Loucy (cell line): ENCODE measurements around the gene KCNA5.
A peak's percentile ranks its signal among the peaks of the same experiment; 100 is the strongest.

Experiments used
- EZH2phosphoT487 ChIP-seq: fragments of 200-600 bp; IDR thresholded peaks from 2 replicates; pipeline ENCODE4 v1.6.1; 2018; ENCODE audit warnings: antibody characterized with exemption, mild to moderate bottlenecking, moderate library complexity, borderline replicate concordance
- TF ChIP-seq, protein P1 (sequence below): fragments of 200-600 bp; sonication (generic); conservative IDR thresholded peaks from 2 replicates; pipeline ENCODE4 v1.5.1; 2014; ENCODE audit warnings: mild to moderate bottlenecking, antibody characterized with exemption, low read length

DNA sequence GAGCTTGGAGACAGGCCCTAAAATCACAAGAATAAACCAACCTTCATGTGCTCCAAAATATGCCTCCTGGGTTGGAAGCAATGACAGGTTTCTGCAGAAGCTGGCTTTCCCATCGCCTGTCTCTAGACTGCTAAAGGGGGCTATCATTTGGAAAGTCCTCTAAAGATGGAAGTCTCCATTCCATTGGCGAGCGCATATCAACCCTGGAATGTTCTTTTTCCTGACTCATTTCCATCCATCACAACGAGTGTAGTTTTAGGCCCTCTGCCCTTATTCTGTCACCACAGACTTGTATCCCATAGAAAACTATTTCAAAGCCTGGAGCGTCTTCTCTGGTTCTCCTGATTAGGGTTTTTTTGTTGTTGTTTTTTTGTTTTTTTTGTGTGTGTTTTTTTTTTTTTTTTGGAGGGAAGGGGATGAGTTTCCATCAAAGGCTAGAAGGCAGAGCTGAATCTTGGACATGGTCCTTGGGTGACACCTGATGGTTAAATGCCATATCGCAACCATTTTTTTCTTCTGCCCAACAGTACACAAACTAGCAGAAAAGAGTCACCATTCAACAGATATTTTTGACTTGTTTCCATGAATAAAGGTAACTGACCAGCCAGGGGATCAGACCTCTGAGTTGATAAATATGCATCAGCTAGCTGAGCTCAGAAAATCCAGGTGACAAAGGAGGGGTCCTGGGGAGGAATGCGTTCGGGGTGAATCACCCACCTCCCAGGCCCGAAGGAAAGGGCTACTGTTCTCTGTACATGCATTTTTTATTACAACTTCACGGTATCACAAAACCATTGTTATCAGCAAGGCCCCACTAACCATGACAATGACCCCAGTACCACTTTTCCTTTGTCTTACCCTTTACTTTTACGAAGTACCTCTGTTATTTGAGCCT is 40.5 kb downstream of the KCNA5 start:
- TF ChIP-seq, protein P1, sequence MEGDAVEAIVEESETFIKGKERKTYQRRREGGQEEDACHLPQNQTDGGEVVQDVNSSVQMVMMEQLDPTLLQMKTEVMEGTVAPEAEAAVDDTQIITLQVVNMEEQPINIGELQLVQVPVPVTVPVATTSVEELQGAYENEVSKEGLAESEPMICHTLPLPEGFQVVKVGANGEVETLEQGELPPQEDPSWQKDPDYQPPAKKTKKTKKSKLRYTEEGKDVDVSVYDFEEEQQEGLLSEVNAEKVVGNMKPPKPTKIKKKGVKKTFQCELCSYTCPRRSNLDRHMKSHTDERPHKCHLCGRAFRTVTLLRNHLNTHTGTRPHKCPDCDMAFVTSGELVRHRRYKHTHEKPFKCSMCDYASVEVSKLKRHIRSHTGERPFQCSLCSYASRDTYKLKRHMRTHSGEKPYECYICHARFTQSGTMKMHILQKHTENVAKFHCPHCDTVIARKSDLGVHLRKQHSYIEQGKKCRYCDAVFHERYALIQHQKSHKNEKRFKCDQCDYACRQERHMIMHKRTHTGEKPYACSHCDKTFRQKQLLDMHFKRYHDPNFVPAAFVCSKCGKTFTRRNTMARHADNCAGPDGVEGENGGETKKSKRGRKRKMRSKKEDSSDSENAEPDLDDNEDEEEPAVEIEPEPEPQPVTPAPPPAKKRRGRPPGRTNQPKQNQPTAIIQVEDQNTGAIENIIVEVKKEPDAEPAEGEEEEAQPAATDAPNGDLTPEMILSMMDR: peak; percentile 74
- TF ChIP-seq EZH2phosphoT487: no peak
